ENCODE results near the gene SESN1. TPM values are rescaled to one million over a fixed set of nuclear protein-coding genes. Genes with fewer than 3 reads are reported as not detected.
"Not testable (repeated sequence)": the region's sequence is repeated elsewhere in the genome, so short reads cannot be mapped to it uniquely, and the experiment has no call there.

Gene SESN1
- total RNA-seq, 6 experiments from 2014 or later = 8.7 to 17.1 (median 11.9) TPM

- DNase-seq = no peak
- no peaks in the 10 kb centered on the region for H3K9me3 ChIP-seq
- intact Hi-C loops (cut with DNase I) = no loop called here
- 88% methylated on average over 6 of the region's 10 CpGs for WGBS (ENCODE audit: insufficient coverage, low coverage, low lambda C conversion rate, missing lambda C conversion rate)
- ATAC-seq = no peak
- no peaks in the 10 kb centered on the region for H3K4me1 ChIP-seq
- no peak overlapping the region for H3K27ac ChIP-seq
- no peak for TF ChIP-seq POLR2A (IDR thresholded peaks at IDR 0.05)
- no peak for TF ChIP-seq CTCF (IDR thresholded peaks at IDR 0.05)
- peaks cover 0 to 4% (median 0%) of the 10 kb centered on the region in 4 donors for H3K36me3 ChIP-seq
- no peaks in the 10 kb centered on the region for H3K27me3 ChIP-seq
- no peak overlapping the region for H3K4me3 ChIP-seq
Observed at GRCh38 chr6:108982154-108983113, 112.2 kb downstream of the SESN1 start.

GRCh38 chr6:108978638-108979037 lies 116.0 kb downstream of the SESN1 start:
- H3K27ac ChIP-seq; H3K36me3 ChIP-seq; H3K4me1 ChIP-seq; DNase-seq; ATAC-seq; H3K27me3 ChIP-seq; H3K9me3 ChIP-seq; H3K4me3 ChIP-seq; intact Hi-C loops (cut with DNase I): not testable (repeated sequence)
- 78% methylated on average over 1 of the region's 1 CpG for WGBS (ENCODE audit: insufficient coverage, low coverage, low lambda C conversion rate, missing lambda C conversion rate)

GRCh38 chr6:108974201-108974600 lies 120.4 kb downstream of the SESN1 start:
- 100% methylated on average over 1 of the region's 1 CpG for WGBS (ENCODE audit: insufficient coverage, low coverage, low lambda C conversion rate, missing lambda C conversion rate)
- Histone ChIP-seq H3K27ac (no peak overlapping the region), H3K4me1 (peaks cover 0 to 7% (median 0%) of the 10 kb centered on the region in 4 donors), H3K9me3 (no peaks in the 10 kb centered on the region), H3K36me3 (no peaks in the 10 kb centered on the region), H3K4me3 (no peak overlapping the region), H3K27me3 (no peaks in the 10 kb centered on the region)
- intact Hi-C loops (cut with DNase I) = no loop called here
- ATAC-seq (no peak), DNase-seq (no peak)
- TF ChIP-seq CTCF (IDR thresholded peaks at IDR 0.05) = no peak
- TF ChIP-seq POLR2A (IDR thresholded peaks at IDR 0.05) = no peak

GRCh38 chr6:108969776-108970175 lies 124.9 kb downstream of the SESN1 start:
- ATAC-seq (no peak), DNase-seq (no peak)
- Histone ChIP-seq H3K27me3 (no peaks in the 10 kb centered on the region), H3K9me3 (no peaks in the 10 kb centered on the region), H3K4me1 (peaks cover 0 to 7% (median 0%) of the 10 kb centered on the region in 4 donors), H3K4me3 (no peak overlapping the region), H3K36me3 (no peaks in the 10 kb centered on the region), H3K27ac (no peak overlapping the region)
- intact Hi-C loops (cut with DNase I) = no loop called here
- TF ChIP-seq POLR2A (IDR thresholded peaks at IDR 0.05) (no peak), CTCF (IDR thresholded peaks at IDR 0.05) (no peak)
- WGBS (ENCODE audit: insufficient coverage, low coverage, low lambda C conversion rate, missing lambda C conversion rate) = 67% methylated on average over 2 of the region's 2 CpGs

Measured in right lobe of liver (tissue), 6 donors.